CD4-positive, alpha-beta T cell treated with Interleukin-6 at 100 ng/mL for 8 hours (primary cell): ENCODE measurements around the gene MAB21L1.

Source experiments
- DNase-seq: peaks from one replicate; pipeline ENCODE4 v3.0.0-alpha.2; 2020; ENCODE audit warnings: mixed read lengths, low spot score

The MAB21L1 gene

GRCh38 chr13:35479706-35480105, 3.2 kb upstream of the MAB21L1 start:
- DNase-seq = no peak

- DNase-seq = no peak
Measured at GRCh38 chr13:35479038-35479492, 2.6 kb upstream of the MAB21L1 start.

- no peak for DNase-seq
Measured at GRCh38 chr13:35478271-35479037, 2.0 kb upstream of the MAB21L1 start.

GRCh38 chr13:35477386-35477946, 977 bp upstream of the MAB21L1 start:
- no peak for DNase-seq

DNA sequence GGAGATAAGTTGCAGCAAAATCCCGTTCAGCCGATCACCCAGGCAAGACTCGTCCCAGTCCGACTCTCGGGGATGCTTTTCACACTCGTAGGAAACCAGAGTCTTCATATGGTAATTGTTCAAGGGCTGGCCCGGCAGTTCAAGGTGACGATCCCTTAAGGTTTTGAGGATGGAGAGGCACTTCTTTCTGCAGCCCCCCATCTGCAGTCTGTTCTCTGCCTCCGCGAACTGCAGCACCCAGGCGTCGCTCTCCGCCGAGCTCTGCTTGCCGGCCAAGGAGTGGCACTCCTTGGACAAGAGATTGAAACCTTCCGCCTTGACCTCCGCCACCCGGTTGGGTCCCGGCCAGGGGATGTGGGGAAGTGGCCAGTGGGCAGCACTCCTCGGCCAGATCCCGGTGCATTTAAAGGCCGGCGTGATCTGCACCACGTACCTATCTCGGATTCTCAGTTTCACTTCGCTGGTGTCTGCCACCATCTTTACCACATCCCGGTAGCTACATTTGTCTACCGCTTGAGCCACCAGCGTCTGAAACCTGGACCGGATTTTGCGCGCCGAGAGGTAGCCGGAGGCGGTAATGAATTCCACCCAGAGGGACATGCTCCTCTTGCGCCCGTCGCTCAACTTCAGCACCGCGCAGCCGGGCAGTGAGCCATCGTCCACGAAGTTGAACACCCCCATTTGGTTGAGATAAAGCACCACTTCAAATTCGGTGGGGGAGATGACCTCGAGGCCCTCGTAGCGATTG, 1.1 kb downstream of the MAB21L1 start:
- no peak for DNase-seq

- no peak for DNase-seq
Measured at GRCh38 chr13:35474496-35475211, 1.8 kb downstream of the MAB21L1 start.

DNA sequence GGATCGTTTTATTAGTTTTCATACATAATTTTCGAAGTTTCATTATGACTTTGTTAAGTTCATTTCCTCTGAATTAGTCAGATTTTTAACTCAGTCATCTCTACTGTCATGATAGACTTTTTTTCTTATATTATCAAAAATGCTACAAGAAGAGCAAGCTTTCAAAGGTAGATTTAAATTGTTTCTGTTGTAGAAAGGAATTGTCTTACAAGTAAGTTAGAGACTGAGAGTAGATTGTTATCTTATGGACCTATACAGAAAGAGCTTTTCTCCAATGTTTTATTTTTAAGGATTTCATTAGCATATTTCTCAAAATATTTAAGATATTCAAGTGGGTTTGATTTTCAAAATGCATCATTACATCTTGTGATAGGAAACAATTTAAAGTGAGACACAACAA, 2.7 kb downstream of the MAB21L1 start:
- no peak for DNase-seq

DNA sequence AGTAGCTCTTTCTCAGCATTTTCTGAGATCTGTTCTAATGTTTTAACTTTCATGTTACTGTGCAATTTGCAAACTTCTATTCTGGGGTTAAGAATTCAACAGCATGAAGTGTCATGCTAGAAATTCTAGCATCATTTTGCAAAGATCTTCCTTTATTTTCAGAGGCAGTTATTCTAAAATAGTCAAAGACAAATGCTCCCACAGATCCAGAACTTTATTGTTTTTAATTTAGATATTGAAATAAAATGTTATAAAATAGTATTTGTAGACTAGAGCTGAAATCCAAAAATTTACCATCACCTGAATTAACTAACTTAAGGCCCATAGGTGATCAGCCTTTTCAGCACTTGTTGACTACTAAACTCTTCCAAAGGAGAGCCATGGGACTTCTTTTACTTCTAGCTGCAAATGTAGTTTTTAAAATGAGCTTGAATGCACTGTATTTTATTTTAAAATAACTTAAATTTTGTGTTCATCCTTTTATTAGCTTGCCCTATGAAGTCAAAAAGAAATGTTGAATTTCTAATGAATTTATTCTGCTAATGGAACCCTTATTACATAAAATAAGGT, 3.2 kb downstream of the MAB21L1 start:
- DNase-seq = no peak

GRCh38 chr13:35472323-35472881, 4.1 kb downstream of the MAB21L1 start:
- no peak for DNase-seq

DNA sequence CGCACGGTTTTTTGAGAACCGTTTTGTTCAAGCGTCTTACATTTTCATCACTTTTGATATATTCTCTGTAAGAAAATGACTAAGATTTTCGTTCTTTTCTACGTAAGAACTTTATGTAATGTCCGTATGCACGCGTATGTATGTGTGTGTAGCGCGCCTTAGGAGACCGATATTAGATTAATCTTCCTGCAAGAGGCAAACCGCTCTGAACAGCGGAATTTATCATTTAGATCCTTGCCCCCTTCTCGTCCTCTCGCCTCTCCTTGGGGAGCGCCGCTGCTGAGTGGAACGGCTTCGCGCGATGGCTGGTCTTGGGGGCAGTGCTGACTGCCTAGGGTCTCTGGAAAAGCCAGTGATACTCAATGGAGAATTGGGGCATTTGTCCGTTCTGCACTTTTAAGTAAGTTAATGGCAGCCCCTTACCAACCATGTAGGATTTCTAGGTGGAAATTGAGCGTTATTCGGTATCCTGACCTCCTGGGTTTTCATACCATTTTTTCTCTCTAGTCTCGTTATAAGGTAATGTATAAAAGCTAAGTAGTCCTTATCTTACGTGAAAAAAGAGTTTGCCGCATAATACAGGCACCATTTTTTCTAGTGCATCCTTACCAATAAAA, 4.7 kb downstream of the MAB21L1 start:
- no peak for DNase-seq

GRCh38 chr13:35470671-35471661, 5.5 kb downstream of the MAB21L1 start:
- DNase-seq = no peak

GRCh38 chr13:35469806-35470525, 6.5 kb downstream of the MAB21L1 start:
- DNase-seq = no peak

DNA sequence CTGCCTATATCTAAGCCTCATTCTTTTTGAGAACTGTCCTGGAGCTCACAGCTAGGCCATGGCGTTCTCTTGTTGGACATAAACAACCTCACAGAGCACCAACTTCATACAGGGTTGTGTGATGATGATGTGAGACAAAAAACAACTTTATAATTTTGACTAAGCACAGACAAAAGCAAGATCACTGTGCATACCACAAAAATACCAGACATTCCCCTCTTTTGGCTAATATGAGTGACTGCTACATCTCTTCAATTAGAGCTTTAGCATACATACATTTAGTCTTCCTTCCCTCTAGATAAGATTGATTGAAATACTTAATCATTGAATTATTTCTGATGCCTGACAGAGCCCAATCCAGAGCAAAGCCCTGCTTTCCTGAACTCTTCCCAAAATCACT, 8.3 kb downstream of the MAB21L1 start:
- DNase-seq = no peak

- DNase-seq = no peak
Measured at GRCh38 chr13:35465371-35465770, 11.1 kb downstream of the MAB21L1 start.

- no peak for DNase-seq
Measured at GRCh38 chr13:35460061-35460460, 16.4 kb downstream of the MAB21L1 start.

DNA sequence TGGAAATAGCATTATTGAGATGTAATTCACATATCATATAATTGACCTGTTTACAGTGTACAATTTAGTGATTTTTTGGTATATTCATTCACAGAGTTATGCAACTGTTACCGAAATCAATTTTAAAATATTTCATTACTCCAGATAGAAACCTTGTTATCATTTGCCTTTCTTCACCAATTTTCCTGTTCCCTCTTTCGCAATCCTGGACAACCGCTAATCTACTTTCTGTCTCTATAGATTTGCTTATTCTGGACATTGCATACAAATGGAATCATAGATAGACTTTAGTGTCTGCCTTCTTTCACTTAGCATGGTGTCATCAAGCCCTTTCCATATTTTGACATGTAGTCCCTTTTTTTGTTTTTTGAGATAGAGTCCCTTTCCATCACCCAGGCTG, 19.2 kb downstream of the MAB21L1 start:
- DNase-seq = no peak

DNA sequence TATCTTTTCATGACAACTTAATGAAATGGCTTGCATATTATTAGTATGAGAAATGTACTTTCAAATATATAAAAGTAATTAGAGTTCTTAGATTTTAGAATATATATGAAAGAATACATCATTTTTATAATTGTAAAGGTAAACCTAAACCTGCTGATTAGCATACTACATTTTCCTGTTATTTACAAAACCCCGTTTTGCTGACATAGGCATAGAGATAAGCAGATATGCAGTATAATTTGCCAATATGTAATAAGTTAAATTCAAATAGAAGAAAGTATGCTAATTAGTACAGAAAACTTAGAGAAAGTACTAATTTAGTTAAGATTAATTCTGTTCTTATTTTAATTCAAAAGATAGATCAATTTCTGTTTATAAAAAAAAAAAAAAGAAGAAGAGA, 21.5 kb downstream of the MAB21L1 start:
- no peak for DNase-seq

DNA sequence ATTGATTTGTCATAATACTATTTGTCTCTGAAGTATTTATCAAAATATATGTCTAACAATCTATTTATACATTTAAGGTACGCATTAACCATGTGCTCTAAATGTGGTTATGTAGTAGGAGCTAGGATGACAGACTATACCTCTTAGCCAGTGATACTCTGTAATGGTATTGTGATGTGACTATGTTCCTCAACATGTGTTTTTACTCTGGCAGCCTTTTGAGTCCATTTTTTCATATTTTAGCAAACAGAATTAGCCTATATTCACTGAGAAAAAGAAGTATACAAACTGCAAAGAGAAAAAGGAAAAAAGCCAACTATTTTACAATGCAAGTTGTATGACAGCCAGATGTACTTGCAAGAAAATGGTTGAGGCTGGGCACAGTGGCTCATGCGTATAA, 26.7 kb downstream of the MAB21L1 start:
- DNase-seq = no peak

- no peak for DNase-seq
Measured at GRCh38 chr13:35448465-35448864, 28.0 kb downstream of the MAB21L1 start.
